Inflammatory macrophage treated with lipopolysaccharide for 4 hours (primary cell): ENCODE results near the gene KAT2A.

Source experiments
- DNase-seq: peaks from one replicate; pipeline ENCODE4 v3.0.0-alpha.2; 2020

KAT2A gene

GRCh38 chr17:42135151-42135550, 14.0 kb upstream of the KAT2A start:
- no peak for DNase-seq

GRCh38 chr17:42133461-42134041, 12.4 kb upstream of the KAT2A start:
- DNase-seq: no peak

GRCh38 chr17:42132941-42133340, 11.8 kb upstream of the KAT2A start:
- peak; percentile 87 for DNase-seq

- peak; percentile 38 for DNase-seq
These were observed 10.8 kb upstream of the KAT2A start for GRCh38 chr17:42131981-42132432.

DNA sequence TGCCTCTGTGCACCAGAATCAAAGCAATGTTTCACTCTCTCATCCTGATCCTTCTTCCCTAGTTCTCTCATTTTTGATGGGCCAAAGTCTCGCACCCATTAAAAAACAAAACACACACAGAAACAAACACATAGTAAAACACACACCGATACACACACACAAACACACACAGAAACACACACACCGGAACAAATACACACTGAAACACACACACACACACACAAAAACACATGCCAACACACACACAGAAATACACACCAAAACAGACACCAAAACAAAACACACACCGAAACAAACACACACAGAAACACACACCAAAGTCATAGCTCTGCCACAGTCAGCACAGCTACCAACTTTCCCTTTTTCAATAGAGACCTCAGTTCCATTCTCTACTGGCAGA, 10.1 kb upstream of the KAT2A start:
- DNase-seq: no peak

DNA sequence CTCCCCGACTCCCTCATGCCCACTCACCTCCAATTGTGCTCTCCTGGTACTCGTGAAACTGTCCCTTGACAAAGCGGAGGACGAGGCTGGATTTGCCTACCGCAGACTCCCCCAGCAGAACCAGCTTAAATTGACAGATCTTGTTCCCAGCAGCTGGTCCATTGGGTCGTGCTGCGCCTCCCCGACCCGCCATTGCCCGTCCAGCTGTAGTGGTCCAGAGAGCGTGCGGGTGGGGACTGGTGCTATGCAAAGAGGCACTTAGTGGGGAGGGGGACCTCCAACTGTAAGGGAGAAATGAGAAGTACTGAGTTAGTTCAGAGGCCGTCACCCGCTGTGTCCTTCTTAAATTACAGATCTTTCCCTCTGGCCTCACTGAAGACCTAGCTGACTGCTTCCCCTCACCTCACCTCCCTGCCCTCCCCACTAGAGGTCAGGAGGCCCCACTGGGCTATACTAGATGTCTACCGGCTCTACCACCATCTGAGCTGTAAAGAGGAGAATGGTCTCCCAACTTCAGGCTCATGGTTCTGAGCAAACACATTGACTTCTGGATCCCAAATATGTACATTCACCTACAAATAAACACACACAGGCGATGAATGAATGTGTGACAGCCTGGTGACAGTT, 9.3 kb upstream of the KAT2A start:
- DNase-seq: no peak

DNA sequence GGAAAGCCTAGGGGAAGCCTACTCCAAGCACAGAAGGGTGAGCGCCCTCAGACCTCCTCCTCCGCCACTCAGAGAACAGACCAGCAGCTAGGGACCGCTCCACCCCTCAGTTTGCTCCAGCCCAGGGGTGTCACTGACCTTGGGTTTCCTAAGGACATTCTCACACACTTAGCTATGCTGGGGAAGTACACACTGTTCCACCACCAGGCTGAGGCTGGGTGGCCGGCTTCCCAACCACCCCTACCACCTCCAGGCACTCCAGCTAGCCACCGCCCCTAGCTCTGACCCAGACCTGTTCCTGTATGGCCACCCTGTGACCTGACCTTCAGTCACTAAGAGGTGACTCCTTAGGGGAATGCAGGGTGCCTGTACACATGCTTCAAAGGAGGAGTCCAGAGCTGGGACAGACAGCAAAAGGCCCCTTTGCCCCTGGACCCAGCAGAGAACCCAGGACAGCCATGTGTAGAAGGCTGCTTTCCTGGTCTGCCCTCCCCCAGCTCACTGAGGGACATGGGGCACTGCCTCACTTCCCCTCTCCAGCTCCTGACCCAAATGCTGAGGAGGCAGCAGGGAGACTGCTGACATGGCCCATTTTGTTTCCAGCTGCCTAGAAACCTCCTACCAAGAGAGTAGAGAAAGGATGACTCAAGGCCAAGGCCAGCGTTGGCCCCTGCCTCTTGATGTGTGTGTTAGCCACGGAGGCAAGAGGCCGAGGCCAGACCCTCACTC, 8.1 kb upstream of the KAT2A start:
- peak; percentile 59 for DNase-seq

GRCh38 chr17:42127414-42127813, 6.2 kb upstream of the KAT2A start:
- DNase-seq: no peak

GRCh38 chr17:42126836-42127235, 5.7 kb upstream of the KAT2A start:
- DNase-seq: no peak

DNA sequence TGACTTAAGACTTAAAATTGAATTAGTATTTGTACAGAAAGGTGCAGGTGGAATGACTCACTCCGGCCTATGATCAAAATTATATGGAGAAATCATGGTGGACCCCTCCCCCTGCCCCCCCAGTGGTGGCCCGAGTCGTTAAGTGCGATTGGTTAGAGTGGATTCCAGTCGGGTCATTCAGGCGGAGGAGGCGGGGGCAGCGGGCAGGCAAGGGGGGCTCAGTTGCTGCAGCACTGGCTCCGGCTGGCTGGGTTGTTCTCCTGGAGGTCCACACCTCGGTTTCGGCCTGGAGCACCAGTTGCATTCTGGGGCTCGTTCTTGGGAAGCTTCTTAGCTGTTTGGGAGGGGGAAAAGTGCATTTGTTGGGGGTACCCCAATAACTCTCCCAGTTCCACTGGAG, 4.4 kb upstream of the KAT2A start:
- DNase-seq: no peak

DNA sequence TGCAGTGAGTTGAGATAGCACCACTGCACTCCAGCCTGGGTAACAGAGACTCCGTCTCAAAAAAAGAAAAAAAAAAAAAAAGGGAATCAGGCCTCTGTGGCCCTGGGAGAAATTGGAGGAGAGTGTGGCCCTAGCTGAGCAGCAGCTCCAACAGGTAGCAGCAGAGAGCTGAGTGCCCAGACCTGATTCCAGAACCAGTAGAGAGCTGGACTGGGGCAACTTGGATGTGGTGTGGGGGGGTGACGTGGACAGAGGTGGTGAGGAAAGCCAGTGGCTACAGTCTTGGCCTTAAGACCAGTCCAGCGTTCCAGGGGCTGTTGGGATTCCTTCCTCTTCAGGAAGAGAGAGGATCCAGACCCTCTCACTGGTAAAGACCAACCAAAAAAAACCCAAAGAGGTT, 3.1 kb upstream of the KAT2A start:
- DNase-seq: no peak

- DNase-seq: no peak
These were observed 1.5 kb upstream of the KAT2A start, which contains the start of gene HSPB9 for GRCh38 chr17:42122371-42123303. HSPB9 (plus strand) TSS chr17:42122804; CDS start chr17:42122851, 47 bp downstream.

DNA sequence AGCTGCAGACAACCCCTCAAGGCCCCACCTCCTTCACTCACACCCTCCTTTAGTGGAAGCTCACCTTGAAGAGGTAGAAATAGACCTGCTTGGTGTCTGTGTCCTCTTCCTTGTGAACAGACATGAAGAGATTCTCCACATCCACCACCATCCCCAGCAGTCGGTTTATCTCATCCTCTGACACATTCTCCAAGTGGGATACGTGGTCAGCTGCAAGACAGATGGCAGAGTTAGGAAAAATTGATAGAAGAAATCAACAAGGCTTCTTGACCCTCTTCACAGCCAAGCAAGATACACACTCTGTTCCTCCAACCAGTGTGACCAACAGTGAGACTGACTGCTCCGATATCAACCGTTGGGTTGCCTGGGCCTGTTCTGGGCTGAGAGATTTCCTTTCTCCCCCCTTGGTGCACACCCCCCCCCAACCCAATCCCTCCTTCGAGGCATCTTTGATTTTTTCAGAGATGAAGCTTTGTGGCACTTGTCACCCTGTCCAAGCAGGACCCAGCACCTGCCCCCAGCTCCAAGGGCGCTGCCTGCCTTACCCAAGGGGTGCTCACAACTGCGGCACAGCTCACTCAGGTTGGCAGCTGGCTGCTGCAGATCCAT, 902 bp downstream of the KAT2A start:
- no peak for DNase-seq

- DNase-seq: no peak
These were observed 1.9 kb downstream of the KAT2A start for GRCh38 chr17:42119301-42119700.

DNA sequence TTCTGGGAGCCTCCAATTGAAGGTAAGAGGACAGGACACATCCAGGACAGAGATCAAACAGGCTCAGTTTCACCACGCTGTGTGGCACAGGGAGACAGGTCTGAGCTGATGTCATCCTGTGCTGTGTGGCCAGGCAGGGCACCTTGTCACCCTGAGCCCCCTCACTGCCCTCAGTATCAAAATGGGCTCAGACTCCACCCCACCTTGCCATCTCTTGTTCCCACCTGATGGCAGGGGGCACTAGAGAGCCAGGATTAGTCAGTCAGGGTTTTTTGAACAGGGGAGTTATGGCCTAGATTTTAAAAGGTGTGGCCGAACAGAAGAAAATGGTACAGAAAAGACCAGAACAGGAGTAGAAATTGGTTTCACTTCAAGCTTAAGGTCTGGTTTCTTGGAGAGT, 2.6 kb downstream of the KAT2A start:
- DNase-seq: peak; percentile 35

GRCh38 chr17:42118126-42118510, 3.0 kb downstream of the KAT2A start:
- DNase-seq: no peak

DNA sequence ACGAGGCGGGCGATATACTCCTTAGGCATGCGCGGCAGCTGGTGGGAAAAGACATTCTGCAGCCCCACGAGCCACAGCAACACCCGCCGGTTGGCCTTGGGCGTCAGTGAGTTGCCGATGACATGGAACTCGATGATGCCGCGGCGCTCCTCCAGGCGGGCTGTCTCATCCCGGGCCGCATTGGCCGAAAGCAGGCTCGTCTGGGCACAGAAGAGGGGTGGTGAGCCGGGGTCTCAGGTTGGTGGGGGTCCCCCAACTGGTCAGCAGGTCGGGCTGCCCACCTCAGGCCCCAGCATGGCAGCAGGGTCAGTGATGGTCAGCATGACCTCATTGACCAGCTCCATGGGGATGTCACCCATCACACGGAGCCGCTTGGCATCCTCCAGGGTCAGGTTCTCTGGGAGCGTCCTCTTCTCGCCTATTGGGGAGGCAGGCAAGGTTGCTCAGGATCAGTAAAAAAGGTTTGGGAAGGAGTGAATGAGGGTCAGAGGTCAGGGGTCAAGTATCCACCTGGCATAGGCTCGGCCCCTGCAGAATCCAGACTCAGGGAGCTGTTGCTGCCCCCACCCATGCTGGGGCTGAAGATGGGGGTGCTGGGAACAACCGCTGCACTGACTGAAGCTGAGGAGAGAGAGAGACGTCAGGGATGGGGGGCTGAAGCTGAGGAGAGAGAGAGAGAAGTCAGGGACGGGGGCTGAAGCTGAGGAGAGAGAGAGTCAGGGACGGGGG, 3.6 kb downstream of the KAT2A start:
- no peak for DNase-seq

- DNase-seq: peak; percentile 81
These were observed 4.3 kb downstream of the KAT2A start for GRCh38 chr17:42116705-42117396.

DNA sequence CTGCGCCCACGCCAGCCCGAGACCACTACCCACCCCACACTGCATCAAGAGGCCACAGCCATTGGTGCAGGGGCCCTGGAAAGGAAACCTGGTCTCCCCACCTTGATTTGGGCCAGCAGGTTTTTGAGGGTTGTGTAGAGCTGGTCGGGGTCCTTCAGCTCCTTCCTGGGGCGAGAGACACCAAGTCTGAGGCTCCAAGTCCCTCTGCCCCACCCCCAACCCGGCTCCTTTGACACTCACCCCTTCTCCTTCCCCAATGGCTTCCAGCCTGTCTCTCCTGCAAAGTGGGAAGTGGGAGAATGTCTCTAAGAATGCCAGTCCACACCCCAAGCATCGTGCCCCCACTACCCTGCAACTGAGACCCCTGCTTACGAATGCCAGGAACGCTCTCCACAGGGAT, 7.0 kb downstream of the KAT2A start:
- DNase-seq: no peak

GRCh38 chr17:42113293-42114069, 7.7 kb downstream of the KAT2A start:
- no peak for DNase-seq
